ENCODE data around the gene LRRC4C. TPM values are rescaled to one million over a fixed set of nuclear protein-coding genes. Genes with fewer than 3 reads are reported as not detected.

Gene LRRC4C
- total RNA-seq, 1 donor from 2014 or later: 1.3 TPM

- Mint-ChIP-seq H3K36me3 (ENCODE audit: insufficient read depth) (no peaks in the 10 kb centered on the region), H3K4me3 (ENCODE audit: low read depth) (no peak overlapping the region), H3K4me1 (ENCODE audit: low read depth) (no peaks in the 10 kb centered on the region), H3K27me3 (no peaks in the 10 kb centered on the region), H3K9me3 (ENCODE audit: low read depth) (peaks cover 5% of the 10 kb centered on the region), H3K27ac (no peak overlapping the region)
- no peak for TF ChIP-seq CTCF (IDR thresholded peaks at IDR 0.05; ENCODE audit: unreplicated experiment)
- DNase-seq (ENCODE audit: low spot score, unreplicated experiment): no peak
Measured at GRCh38 chr11:40683010-40683409, 776.4 kb downstream of the LRRC4C start.

GRCh38 chr11:40679276-40679675 lies 780.2 kb downstream of the LRRC4C start:
- no peak for TF ChIP-seq CTCF (IDR thresholded peaks at IDR 0.05; ENCODE audit: unreplicated experiment)
- H3K9me3 Mint-ChIP-seq (ENCODE audit: low read depth): peaks cover 2% of the 10 kb centered on the region
- H3K36me3 Mint-ChIP-seq (ENCODE audit: insufficient read depth): no peaks in the 10 kb centered on the region
- DNase-seq (ENCODE audit: low spot score, unreplicated experiment): no peak
- H3K4me1 Mint-ChIP-seq (ENCODE audit: low read depth): no peaks in the 10 kb centered on the region
- H3K27me3 Mint-ChIP-seq: no peaks in the 10 kb centered on the region
- H3K4me3 Mint-ChIP-seq (ENCODE audit: low read depth): no peak overlapping the region
- no peak overlapping the region for H3K27ac Mint-ChIP-seq

GRCh38 chr11:40647295-40647694 lies 812.2 kb downstream of the LRRC4C start:
- no peak for DNase-seq (ENCODE audit: low spot score, unreplicated experiment)
- H3K4me3 Mint-ChIP-seq (ENCODE audit: low read depth): no peak overlapping the region
- no peak overlapping the region for H3K27ac Mint-ChIP-seq
- TF ChIP-seq CTCF (IDR thresholded peaks at IDR 0.05; ENCODE audit: unreplicated experiment): no peak
- H3K4me1 Mint-ChIP-seq (ENCODE audit: low read depth): no peaks in the 10 kb centered on the region
- no peaks in the 10 kb centered on the region for H3K36me3 Mint-ChIP-seq (ENCODE audit: insufficient read depth)
- H3K27me3 Mint-ChIP-seq: no peaks in the 10 kb centered on the region
- H3K9me3 Mint-ChIP-seq (ENCODE audit: low read depth): peaks cover 21% of the 10 kb centered on the region

- no peak for DNase-seq (ENCODE audit: low spot score, unreplicated experiment)
- Mint-ChIP-seq H3K4me3 (ENCODE audit: low read depth) (no peak overlapping the region), H3K27ac (no peak overlapping the region), H3K36me3 (ENCODE audit: insufficient read depth) (no peaks in the 10 kb centered on the region), H3K9me3 (ENCODE audit: low read depth) (peaks cover under 1% of the 10 kb centered on the region), H3K27me3 (no peaks in the 10 kb centered on the region), H3K4me1 (ENCODE audit: low read depth) (no peaks in the 10 kb centered on the region)
- TF ChIP-seq CTCF (IDR thresholded peaks at IDR 0.05; ENCODE audit: unreplicated experiment): no peak
Measured at GRCh38 chr11:40642284-40642683, 817.2 kb downstream of the LRRC4C start.

- DNase-seq (ENCODE audit: low spot score, unreplicated experiment): no peak
- no peak for TF ChIP-seq CTCF (IDR thresholded peaks at IDR 0.05; ENCODE audit: unreplicated experiment)
- no peaks in the 10 kb centered on the region for H3K4me1 Mint-ChIP-seq (ENCODE audit: low read depth)
- no peak overlapping the region for H3K4me3 Mint-ChIP-seq (ENCODE audit: low read depth)
- no peaks in the 10 kb centered on the region for H3K36me3 Mint-ChIP-seq (ENCODE audit: insufficient read depth)
- H3K27me3 Mint-ChIP-seq: no peaks in the 10 kb centered on the region
- H3K27ac Mint-ChIP-seq: no peak overlapping the region
- H3K9me3 Mint-ChIP-seq (ENCODE audit: low read depth): no peaks in the 10 kb centered on the region
Measured at GRCh38 chr11:40619654-40620053, 839.8 kb downstream of the LRRC4C start.

All from progenitor cell of endocrine pancreas (in vitro differentiated cells).